ENCODE measurements around the gene TRPM1. TPM values are rescaled to one million over a fixed set of nuclear protein-coding genes. Genes with fewer than 3 reads are reported as not detected.

Gene TRPM1
- total and polyA plus RNA-seq, 7 donors, result 0.03 TPM; not detected in 6

GRCh38 chr15:31131853-31132375 lies 30.4 kb upstream of the TRPM1 start:
- peaks cover 7% of the 10 kb centered on the region for H3K4me1 ChIP-seq
- H3K27ac ChIP-seq, result no peak overlapping the region
- no peaks in the 10 kb centered on the region for H3K36me3 ChIP-seq (ENCODE audit: insufficient read depth in 1 of 2, low read depth in 1 of 2)
- DNase-seq (no peak), ATAC-seq (no peak)
- no peak overlapping the region for H3K4me3 ChIP-seq
- H3K27me3 ChIP-seq (ENCODE audit: insufficient read depth in 3 of 3, low read length in 2 of 3), result no peaks in the 10 kb centered on the region
- TF ChIP-seq, protein P1, sequence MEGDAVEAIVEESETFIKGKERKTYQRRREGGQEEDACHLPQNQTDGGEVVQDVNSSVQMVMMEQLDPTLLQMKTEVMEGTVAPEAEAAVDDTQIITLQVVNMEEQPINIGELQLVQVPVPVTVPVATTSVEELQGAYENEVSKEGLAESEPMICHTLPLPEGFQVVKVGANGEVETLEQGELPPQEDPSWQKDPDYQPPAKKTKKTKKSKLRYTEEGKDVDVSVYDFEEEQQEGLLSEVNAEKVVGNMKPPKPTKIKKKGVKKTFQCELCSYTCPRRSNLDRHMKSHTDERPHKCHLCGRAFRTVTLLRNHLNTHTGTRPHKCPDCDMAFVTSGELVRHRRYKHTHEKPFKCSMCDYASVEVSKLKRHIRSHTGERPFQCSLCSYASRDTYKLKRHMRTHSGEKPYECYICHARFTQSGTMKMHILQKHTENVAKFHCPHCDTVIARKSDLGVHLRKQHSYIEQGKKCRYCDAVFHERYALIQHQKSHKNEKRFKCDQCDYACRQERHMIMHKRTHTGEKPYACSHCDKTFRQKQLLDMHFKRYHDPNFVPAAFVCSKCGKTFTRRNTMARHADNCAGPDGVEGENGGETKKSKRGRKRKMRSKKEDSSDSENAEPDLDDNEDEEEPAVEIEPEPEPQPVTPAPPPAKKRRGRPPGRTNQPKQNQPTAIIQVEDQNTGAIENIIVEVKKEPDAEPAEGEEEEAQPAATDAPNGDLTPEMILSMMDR (IDR thresholded peaks at IDR 0.05), result no peak
- no peaks in the 10 kb centered on the region for H3K9me3 ChIP-seq
- WGBS, 3 donors, result 49 to 59% (median 53%) methylated on average over 12 of the region's 12 CpGs
- intact Hi-C loops (cut with DNase I), result no loop called here

- H3K9me3 ChIP-seq, result no peaks in the 10 kb centered on the region
- intact Hi-C loops (cut with DNase I), result no loop called here
- TF ChIP-seq, protein P1 (IDR thresholded peaks at IDR 0.05), result no peak
- ATAC-seq, result no peak
- DNase-seq, result no peak
- H3K27me3 ChIP-seq (ENCODE audit: insufficient read depth in 3 of 3, low read length in 2 of 3), result no peaks in the 10 kb centered on the region
- no peak overlapping the region for H3K4me3 ChIP-seq
- peaks cover 7% of the 10 kb centered on the region for H3K4me1 ChIP-seq
- no peak overlapping the region for H3K27ac ChIP-seq
- H3K36me3 ChIP-seq (ENCODE audit: insufficient read depth in 1 of 2, low read depth in 1 of 2), result no peaks in the 10 kb centered on the region
- WGBS, 3 donors, result 60 to 70% (median 63%) methylated on average over 12 of the region's 12 CpGs
These were observed 29.2 kb upstream of the TRPM1 start for GRCh38 chr15:31130576-31131237.

DNA sequence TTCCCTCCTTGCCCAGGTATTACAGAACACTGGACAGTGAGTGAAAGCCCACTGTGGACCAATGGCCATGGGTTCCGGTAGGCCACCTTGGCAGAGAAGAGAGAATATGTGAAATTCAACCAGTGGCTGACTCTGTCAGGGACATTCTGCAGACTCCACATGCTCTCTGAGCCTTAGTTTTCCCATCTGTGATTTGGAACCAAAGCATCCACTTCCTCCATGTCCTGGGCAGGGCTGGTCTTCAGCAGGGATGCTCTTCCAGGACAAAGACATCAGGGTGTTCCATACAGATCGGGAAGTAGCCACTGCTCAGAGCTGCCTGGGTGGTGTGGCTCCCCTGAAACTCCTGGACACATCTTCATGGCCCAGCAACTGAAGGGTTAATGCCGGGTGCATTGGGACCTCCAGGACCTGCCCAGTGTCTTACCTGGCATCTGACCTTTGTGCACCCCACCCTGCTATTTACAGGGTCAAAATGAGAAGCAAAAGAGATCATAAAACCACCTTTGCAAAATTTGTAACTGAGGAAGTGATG lies 28.3 kb upstream of the TRPM1 start:
- Histone ChIP-seq H3K4me1 (peaks cover 7% of the 10 kb centered on the region), H3K27ac (no peak overlapping the region), H3K36me3 (ENCODE audit: insufficient read depth in 1 of 2, low read depth in 1 of 2) (no peaks in the 10 kb centered on the region), H3K4me3 (no peak overlapping the region), H3K9me3 (no peaks in the 10 kb centered on the region), H3K27me3 (ENCODE audit: insufficient read depth in 3 of 3, low read length in 2 of 3) (no peaks in the 10 kb centered on the region)
- WGBS, 3 donors, result 74 to 84% (median 81%) methylated on average over 3 of the region's 3 CpGs
- TF ChIP-seq, protein P1 (IDR thresholded peaks at IDR 0.05), result no peak
- ATAC-seq (no peak), DNase-seq (no peak)
- intact Hi-C loops (cut with DNase I), result loop anchor here in 1 of 2 donors (5.0 kb wide), 3 partner anchors 138 to 468 kb away; partner anchors contain the start of genes FAN1 and MTMR10

DNA sequence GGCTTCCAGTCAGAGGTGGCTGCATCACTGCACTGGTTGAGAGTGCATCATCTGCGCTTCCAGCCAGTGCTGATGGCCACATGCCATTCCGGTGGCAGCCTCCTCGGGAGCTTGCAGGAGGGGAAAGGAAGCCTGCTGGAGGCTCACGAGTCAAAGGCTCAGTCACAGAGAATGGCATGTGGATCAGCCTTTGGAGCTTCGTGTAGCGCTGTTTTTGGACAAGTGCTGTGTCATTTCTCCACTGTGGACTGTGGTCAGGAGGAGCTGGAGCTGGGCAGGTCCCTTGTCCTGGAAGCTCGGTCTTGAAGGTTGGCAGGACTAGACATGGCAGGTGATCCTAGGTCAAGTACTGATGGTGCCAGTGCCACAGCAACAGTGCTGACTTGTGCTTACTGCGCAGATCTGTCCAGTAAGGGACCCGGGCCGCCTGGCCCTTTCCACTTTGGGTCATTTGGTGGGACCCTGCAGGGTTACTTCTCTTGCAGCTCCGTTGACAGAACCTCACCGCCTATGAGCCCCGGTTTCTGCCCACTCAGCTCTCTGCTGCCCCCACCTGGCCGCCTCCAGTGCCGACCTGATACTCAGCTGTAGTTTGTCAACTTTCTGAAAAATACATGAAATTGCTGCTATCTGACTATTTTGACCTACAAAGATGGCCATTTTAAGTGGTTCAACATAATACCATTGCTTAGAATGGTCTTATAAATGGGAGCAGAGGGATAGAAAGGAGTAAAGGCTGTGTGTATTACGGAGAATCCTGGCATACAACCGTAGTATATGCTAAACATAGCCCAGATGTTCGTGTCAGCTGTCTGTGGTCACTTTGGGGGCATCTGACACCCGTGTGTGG lies 27.6 kb upstream of the TRPM1 start:
- TF ChIP-seq, protein P1 (IDR thresholded peaks at IDR 0.05), result peak; percentile 95
- Histone ChIP-seq H3K9me3 (no peaks in the 10 kb centered on the region), H3K27ac (no peak overlapping the region), H3K4me3 (peak overlapping the region; percentile 47), H3K4me1 (peaks cover 7% of the 10 kb centered on the region), H3K36me3 (ENCODE audit: insufficient read depth in 1 of 2, low read depth in 1 of 2) (no peaks in the 10 kb centered on the region), H3K27me3 (ENCODE audit: insufficient read depth in 3 of 3, low read length in 2 of 3) (no peaks in the 10 kb centered on the region)
- 13 to 26% (median 17%) methylated on average over 19 of the region's 19 CpGs for WGBS, 3 donors
- ATAC-seq, result peak; percentile 58 to 98 (median 89)
- intact Hi-C loops (cut with DNase I), result loop anchor here in 1 of 2 donors (5.0 kb wide), 3 partner anchors 137 to 467 kb away; partner anchors contain the start of genes FAN1 and MTMR10
- DNase-seq, result peak; percentile 46 to 87
